ENCODE data around the gene NME5.

NME5 gene

DNA sequence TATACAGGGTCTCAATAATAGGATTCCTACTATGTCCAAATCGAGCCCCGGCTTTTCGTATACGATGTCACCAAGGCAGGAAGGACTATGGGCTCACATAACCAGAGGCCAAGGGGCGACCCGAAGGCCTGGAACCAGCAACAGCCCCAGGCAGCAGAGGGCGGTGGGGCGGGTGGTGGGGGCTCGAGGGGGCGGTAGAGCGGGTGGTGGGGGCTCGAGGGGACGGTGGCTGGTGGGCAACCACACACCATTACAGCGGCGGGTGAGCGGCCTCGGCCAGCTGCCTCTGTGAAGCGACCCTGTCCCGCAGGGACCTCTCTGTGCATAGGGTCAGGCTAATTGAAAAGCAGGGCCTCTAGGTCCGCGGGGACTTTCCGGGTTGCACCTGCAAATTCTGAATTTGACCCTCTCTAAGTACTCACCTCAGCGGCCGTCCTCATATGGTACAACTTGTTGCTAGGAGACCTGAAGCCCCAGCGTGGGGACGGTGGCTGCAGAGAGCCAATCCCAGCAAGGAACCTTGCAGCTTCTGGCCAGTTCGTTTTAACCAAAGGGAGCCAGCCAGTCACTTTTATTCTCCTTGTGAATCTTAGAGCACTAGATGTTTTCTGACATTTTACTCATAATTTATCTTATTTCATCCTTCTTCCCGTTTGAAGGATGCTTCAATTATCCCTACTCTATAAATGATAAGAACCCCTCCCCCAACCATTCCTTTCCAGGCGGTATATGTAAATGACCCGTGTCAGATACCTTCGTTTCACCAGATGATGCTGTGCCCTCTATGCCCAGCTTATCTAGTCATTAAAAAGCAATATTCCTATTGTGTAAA, at the start of gene NME5:
Gene NME5 (minus strand): TSS at position 480 of the 832 bp plus-strand sequence. CDS start 648 bp downstream, outside the sequence.
- TF ChIP-seq, protein P1, sequence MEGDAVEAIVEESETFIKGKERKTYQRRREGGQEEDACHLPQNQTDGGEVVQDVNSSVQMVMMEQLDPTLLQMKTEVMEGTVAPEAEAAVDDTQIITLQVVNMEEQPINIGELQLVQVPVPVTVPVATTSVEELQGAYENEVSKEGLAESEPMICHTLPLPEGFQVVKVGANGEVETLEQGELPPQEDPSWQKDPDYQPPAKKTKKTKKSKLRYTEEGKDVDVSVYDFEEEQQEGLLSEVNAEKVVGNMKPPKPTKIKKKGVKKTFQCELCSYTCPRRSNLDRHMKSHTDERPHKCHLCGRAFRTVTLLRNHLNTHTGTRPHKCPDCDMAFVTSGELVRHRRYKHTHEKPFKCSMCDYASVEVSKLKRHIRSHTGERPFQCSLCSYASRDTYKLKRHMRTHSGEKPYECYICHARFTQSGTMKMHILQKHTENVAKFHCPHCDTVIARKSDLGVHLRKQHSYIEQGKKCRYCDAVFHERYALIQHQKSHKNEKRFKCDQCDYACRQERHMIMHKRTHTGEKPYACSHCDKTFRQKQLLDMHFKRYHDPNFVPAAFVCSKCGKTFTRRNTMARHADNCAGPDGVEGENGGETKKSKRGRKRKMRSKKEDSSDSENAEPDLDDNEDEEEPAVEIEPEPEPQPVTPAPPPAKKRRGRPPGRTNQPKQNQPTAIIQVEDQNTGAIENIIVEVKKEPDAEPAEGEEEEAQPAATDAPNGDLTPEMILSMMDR (IDR thresholded peaks at IDR 0.05; ENCODE audit: extremely low read depth, missing control alignments): no peak
- peak; percentile 80 for DNase-seq (ENCODE audit: low spot score)

GRCh38 chr5:138188626-138189025, 49.4 kb upstream of the NME5 start:
- TF ChIP-seq, protein P1 (IDR thresholded peaks at IDR 0.05; ENCODE audit: extremely low read depth, missing control alignments): no peak
- DNase-seq (ENCODE audit: low spot score): no peak

- DNase-seq (ENCODE audit: low spot score): peak; percentile 39
- TF ChIP-seq, protein P1 (IDR thresholded peaks at IDR 0.05; ENCODE audit: extremely low read depth, missing control alignments): no peak
These were observed 46.8 kb upstream of the NME5 start for GRCh38 chr5:138186002-138186447.

- TF ChIP-seq, protein P1 (IDR thresholded peaks at IDR 0.05; ENCODE audit: extremely low read depth, missing control alignments): no peak
- DNase-seq (ENCODE audit: low spot score): no peak
These were observed 43.6 kb upstream of the NME5 start for GRCh38 chr5:138182808-138183207.

DNA sequence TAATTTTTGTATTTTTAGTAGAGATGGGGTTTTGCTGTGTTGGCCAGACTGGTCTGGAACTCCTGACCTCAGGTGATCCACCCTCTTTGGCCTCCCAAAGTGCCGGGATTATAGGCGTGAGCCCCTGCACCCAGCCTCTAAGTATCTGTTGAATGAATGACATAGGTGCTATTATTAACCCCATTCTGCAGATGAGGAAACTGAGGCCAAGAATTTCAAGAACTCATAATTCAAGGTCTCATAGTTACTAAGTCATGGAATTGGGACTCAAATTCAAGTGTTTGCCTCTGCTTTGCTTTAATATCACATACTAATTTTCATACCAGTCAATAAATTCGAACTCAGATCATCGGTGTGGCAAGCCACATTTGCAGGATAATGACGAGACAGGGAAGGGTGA, 41.6 kb upstream of the NME5 start:
- no peak for DNase-seq (ENCODE audit: low spot score)
- TF ChIP-seq, protein P1 (IDR thresholded peaks at IDR 0.05; ENCODE audit: extremely low read depth, missing control alignments): no peak

- TF ChIP-seq, protein P1 (IDR thresholded peaks at IDR 0.05; ENCODE audit: extremely low read depth, missing control alignments): peak; percentile 38
- DNase-seq (ENCODE audit: low spot score): peak; percentile 58
These were observed 41.1 kb upstream of the NME5 start for GRCh38 chr5:138180183-138180782.

DNA sequence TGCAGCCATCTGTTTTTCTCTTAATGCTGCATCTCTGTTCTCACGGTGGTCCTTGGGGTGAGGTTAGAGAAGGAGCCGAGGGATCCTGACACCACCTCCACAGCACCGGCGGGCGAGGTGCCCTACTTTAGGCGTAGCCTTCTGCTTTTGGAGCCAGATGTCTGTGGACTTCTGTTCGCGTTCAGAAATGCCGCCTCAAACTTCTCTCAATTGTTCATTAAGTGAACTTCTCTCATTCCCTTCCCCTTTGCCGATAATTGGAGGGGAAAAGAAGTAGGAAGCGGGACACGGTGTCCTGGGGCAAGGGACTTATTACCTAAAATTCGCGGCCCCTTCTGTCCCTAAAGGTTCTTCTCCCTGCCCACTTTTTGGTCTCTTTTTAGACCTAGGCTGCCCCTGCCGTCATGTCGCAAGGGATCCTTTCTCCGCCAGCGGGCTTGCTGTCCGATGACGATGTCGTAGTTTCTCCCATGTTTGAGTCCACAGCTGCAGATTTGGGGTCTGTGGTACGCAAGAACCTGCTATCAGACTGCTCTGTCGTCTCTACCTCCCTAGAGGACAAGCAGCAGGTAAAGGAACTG, 40.1 kb upstream of the NME5 start:
- no peak for DNase-seq (ENCODE audit: low spot score)
- TF ChIP-seq, protein P1 (IDR thresholded peaks at IDR 0.05; ENCODE audit: extremely low read depth, missing control alignments): no peak

Data from GM20000 (cell line).